ENCODE data around the gene MAP4K4. TPM values are rescaled to one million over a fixed set of nuclear protein-coding genes. Genes with fewer than 3 reads are reported as not detected.

Gene MAP4K4
- total and polyA plus RNA-seq, 7 experiments from 2014 or later: 13.6 to 138 (median 121) TPM

GRCh38 chr2:101690547-101691152 lies 6.9 kb upstream of the MAP4K4 start:
- CTCF ChIA-PET: interaction anchor here (1.1 kb wide), 2 partner anchors 55 to 131 kb away, joined by 3 read pairs; no protein-coding TSS in a partner anchor
- Mint-ChIP-seq H3K4me3 (no peak overlapping the region), H3K27me3 (peaks cover 0 to 2% (median 0%) of the 10 kb centered on the region in 5 donors), H3K4me1 (peaks cover 17 to 36% (median 27%) of the 10 kb centered on the region in 7 donors), H3K27ac (peak overlapping the region in 3 of 9 donors; percentile 10 to 44 (median 41)), H3K36me3 (peaks cover 0 to 5% (median 0%) of the 10 kb centered on the region in 5 donors), H3K9me3 (peaks cover 0 to 8% (median 0%) of the 10 kb centered on the region in 11 donors)
- Histone ChIP-seq H3K36me3 (ENCODE audit: control insufficient read depth in 2 of 3, insufficient read depth in 3 of 3, low read length in 3 of 3) (no peaks in the 10 kb centered on the region), H3K9me3 (ENCODE audit: control insufficient read depth in 2 of 3, low read length in 3 of 3) (no peaks in the 10 kb centered on the region), H3K4me1 (ENCODE audit: control insufficient read depth in 2 of 2, insufficient read depth in 2 of 2, low read length in 2 of 2) (peaks cover 0 to 12% of the 10 kb centered on the region in 2 donors), H3K4me3 (ENCODE audit: low read length) (no peak overlapping the region), H3K27me3 (ENCODE audit: control insufficient read depth in 2 of 2, insufficient read depth in 2 of 2, low read length in 2 of 2) (no peaks in the 10 kb centered on the region), H3K27ac (ENCODE audit: low read depth, low read length) (no peak overlapping the region)
- no peak for DNase-seq
- intact Hi-C loops (cut with micrococcal nuclease): loop anchor here in 1 of 2 donors (10.0 kb wide), 1 partner anchor 686 kb away; the partner anchor contains the start of gene RPL31
- POLR2A ChIA-PET: no interaction called here
- ATAC-seq: no peak

GRCh38 chr2:101692041-101692440 lies 5.5 kb upstream of the MAP4K4 start:
- Mint-ChIP-seq H3K4me1 (peaks cover 21 to 46% (median 35%) of the 10 kb centered on the region in 7 donors), H3K36me3 (peaks cover 0 to 5% (median 0%) of the 10 kb centered on the region in 5 donors)

DNA sequence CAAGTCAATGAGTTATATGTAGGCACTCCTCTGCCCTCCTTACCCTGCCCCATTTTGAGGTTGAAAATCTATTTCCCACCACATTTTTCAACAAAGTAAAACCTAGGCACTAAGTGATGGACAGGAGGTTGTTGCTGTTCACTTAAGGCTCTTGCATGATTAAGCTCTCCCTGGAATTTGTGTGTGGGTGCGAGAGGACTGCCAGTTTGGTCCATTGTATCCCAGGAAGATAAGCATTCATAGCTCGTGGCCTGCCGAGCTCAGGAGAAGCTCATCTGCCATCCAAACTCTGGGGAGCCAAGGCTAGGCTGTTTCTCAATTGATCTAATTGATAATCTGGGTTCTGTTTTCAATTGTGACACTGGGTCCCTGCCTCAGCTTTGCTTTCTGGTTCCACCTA lies 4.7 kb upstream of the MAP4K4 start:
- ChIA-PET CTCF (interaction anchor here (0.6 to 1.1 kb wide), 2 partner anchors 47 to 274 kb away, joined by 3 to 5 read pairs; no protein-coding TSS in a partner anchor), POLR2A (interaction anchor here (0.6 to 2.0 kb wide), 5 partner anchors 11 to 206 kb away, joined by 3 to 9 read pairs (median 3); no protein-coding TSS in a partner anchor)
- Histone ChIP-seq H3K27me3 (ENCODE audit: control insufficient read depth in 2 of 2, insufficient read depth in 2 of 2, low read length in 2 of 2) (no peaks in the 10 kb centered on the region), H3K4me3 (ENCODE audit: low read length) (no peak overlapping the region), H3K4me1 (ENCODE audit: control insufficient read depth in 2 of 2, insufficient read depth in 2 of 2, low read length in 2 of 2) (peaks cover 0 to 17% of the 10 kb centered on the region in 2 donors), H3K9me3 (ENCODE audit: control insufficient read depth in 2 of 3, low read length in 3 of 3) (no peaks in the 10 kb centered on the region), H3K27ac (ENCODE audit: low read depth, low read length) (no peak overlapping the region), H3K36me3 (ENCODE audit: control insufficient read depth in 2 of 3, insufficient read depth in 3 of 3, low read length in 3 of 3) (no peaks in the 10 kb centered on the region)
- peak overlapping the region in 6 of 10 donors; percentile 3 to 58 (median 25) for H3K4me3 Mint-ChIP-seq
- H3K4me1 Mint-ChIP-seq: peaks cover 21 to 46% (median 35%) of the 10 kb centered on the region in 7 donors
- H3K27me3 Mint-ChIP-seq: peaks cover 0 to 2% (median 0%) of the 10 kb centered on the region in 5 donors
- peaks cover 0 to 5% (median 0%) of the 10 kb centered on the region in 5 donors for H3K36me3 Mint-ChIP-seq
- peak overlapping the region in 5 of 9 donors; percentile 31 to 90 (median 60) for H3K27ac Mint-ChIP-seq
- H3K9me3 Mint-ChIP-seq: peaks cover 0 to 8% (median 0%) of the 10 kb centered on the region in 11 donors
- intact Hi-C loops (cut with micrococcal nuclease): loop anchor here in 1 of 2 donors (10.0 kb wide), 1 partner anchor 688 kb away; the partner anchor contains the start of gene RPL31
- no peak for ATAC-seq
- no peak for DNase-seq

More at GRCh38 chr2:101692041-101692440, 5.5 kb upstream of the MAP4K4 start:
- Mint-ChIP-seq H3K4me3 (peak overlapping the region in 7 of 10 donors; percentile 3 to 70 (median 55)), H3K27me3 (peaks cover 0 to 2% (median 0%) of the 10 kb centered on the region in 5 donors), H3K9me3 (peaks cover 0 to 8% (median 0%) of the 10 kb centered on the region in 11 donors), H3K27ac (peak overlapping the region in 6 of 9 donors; percentile 30 to 90 (median 59))
- no peak for DNase-seq
- Histone ChIP-seq H3K27ac (ENCODE audit: low read depth, low read length) (no peak overlapping the region), H3K27me3 (ENCODE audit: control insufficient read depth in 2 of 2, insufficient read depth in 2 of 2, low read length in 2 of 2) (no peaks in the 10 kb centered on the region), H3K36me3 (ENCODE audit: control insufficient read depth in 2 of 3, insufficient read depth in 3 of 3, low read length in 3 of 3) (no peaks in the 10 kb centered on the region), H3K9me3 (ENCODE audit: control insufficient read depth in 2 of 3, low read length in 3 of 3) (no peaks in the 10 kb centered on the region), H3K4me1 (ENCODE audit: control insufficient read depth in 2 of 2, insufficient read depth in 2 of 2, low read length in 2 of 2) (peaks cover 0 to 17% of the 10 kb centered on the region in 2 donors), H3K4me3 (ENCODE audit: low read length) (no peak overlapping the region)
- intact Hi-C loops (cut with micrococcal nuclease): loop anchor here in 1 of 2 donors (10.0 kb wide), 1 partner anchor 687 kb away; the partner anchor contains the start of gene RPL31
- ChIA-PET CTCF (interaction anchor here (0.6 to 1.1 kb wide), 7 partner anchors 9 to 354 kb away, joined by 3 to 5 read pairs (median 3); no protein-coding TSS in a partner anchor), POLR2A (interaction anchor here (1.1 to 2.0 kb wide), 3 partner anchors 12 to 206 kb away, joined by 3 to 9 read pairs (median 3); no protein-coding TSS in a partner anchor)
- ATAC-seq: no peak

- Histone ChIP-seq H3K4me1 (ENCODE audit: control insufficient read depth in 2 of 2, insufficient read depth in 2 of 2, low read length in 2 of 2) (peaks cover 0 to 17% of the 10 kb centered on the region in 2 donors), H3K9me3 (ENCODE audit: control insufficient read depth in 2 of 3, low read length in 3 of 3) (no peaks in the 10 kb centered on the region), H3K27me3 (ENCODE audit: control insufficient read depth in 2 of 2, insufficient read depth in 2 of 2, low read length in 2 of 2) (no peaks in the 10 kb centered on the region), H3K36me3 (ENCODE audit: control insufficient read depth in 2 of 3, insufficient read depth in 3 of 3, low read length in 3 of 3) (no peaks in the 10 kb centered on the region), H3K4me3 (ENCODE audit: low read length) (no peak overlapping the region), H3K27ac (ENCODE audit: low read depth, low read length) (no peak overlapping the region)
- peaks cover 0 to 2% (median 0%) of the 10 kb centered on the region in 5 donors for H3K27me3 Mint-ChIP-seq
- peaks cover 0 to 5% (median 0%) of the 10 kb centered on the region in 5 donors for H3K36me3 Mint-ChIP-seq
- H3K9me3 Mint-ChIP-seq: peaks cover 0 to 8% (median 0%) of the 10 kb centered on the region in 11 donors
- intact Hi-C loops (cut with micrococcal nuclease): loop anchor here in 1 of 2 donors (10.0 kb wide), 1 partner anchor 689 kb away; the partner anchor contains the start of gene RPL31
- DNase-seq (no peak), ATAC-seq (no peak)
- ChIA-PET CTCF (interaction anchor here (0.7 to 1.3 kb wide), 2 partner anchors 103 to 138 kb away, joined by 3 read pairs; no protein-coding TSS in a partner anchor), POLR2A (interaction anchor here (0.8 to 2.0 kb wide), 2 partner anchors 10 to 12 kb away, joined by 5 to 9 read pairs; no protein-coding TSS in a partner anchor)
- no peak overlapping the region for H3K4me3 Mint-ChIP-seq
- H3K4me1 Mint-ChIP-seq: peaks cover 21 to 46% (median 34%) of the 10 kb centered on the region in 7 donors
- peak overlapping the region in 1 of 9 donors; percentile 54 for H3K27ac Mint-ChIP-seq
Observed at GRCh38 chr2:101693991-101694588, 3.4 kb upstream of the MAP4K4 start.

DNA sequence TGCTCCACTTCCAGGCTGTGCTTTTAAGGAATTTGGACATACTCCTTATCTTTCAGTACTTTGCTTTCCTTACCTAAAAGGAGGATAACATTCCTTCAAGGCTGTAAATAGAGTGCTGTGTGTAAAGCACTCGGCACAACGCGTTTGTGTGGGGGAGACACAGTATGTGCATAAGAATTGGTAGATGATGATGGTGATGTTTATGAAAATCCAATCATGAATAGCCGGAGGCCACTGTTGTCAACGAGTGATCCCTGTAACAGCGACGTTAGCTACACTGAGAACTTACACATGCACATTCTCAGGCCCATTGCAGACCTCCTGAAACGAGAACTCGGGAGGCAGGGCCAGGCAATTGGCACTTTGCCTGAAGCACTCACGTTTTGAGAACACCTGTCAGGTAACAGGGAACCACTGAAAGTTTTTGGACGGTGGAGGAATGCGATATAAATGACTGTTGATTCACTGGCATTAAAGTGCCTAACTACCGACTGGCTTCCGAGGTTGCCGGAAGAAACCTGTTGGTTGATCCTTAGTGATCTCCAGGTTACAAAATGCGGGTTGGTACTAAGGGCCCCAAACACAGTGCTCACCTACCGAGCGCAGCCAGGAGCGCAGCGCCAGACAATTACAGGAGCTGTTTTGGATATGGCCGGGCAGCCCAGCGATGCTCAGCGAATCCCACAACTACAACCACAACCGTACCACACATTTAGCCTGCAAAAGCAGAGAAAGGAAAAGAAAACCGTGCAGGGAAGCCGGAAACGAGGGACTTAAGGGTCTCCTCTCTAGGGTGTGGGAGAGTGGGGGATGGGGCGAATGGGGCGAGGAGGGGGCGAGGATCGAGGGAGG lies 1.0 kb upstream of the MAP4K4 start:
- H3K36me3 Mint-ChIP-seq: peaks cover 0 to 10% (median 0%) of the 10 kb centered on the region in 5 donors
- intact Hi-C loops (cut with micrococcal nuclease): loop anchor here (1.0 to 10.0 kb wide), 14 partner anchors 36 to 694 kb away; partner anchors contain the start of genes RNF149 (in 2 of the 2), RPL31 (in 2 of the 2), CNOT11 (in 1 of the 2) and RFX8 (in 1 of the 2)
- ATAC-seq: no peak
- Histone ChIP-seq H3K9me3 (ENCODE audit: control insufficient read depth in 2 of 3, low read length in 3 of 3) (no peaks in the 10 kb centered on the region), H3K27me3 (ENCODE audit: control insufficient read depth in 2 of 2, insufficient read depth in 2 of 2, low read length in 2 of 2) (no peaks in the 10 kb centered on the region), H3K4me1 (ENCODE audit: control insufficient read depth in 2 of 2, insufficient read depth in 2 of 2, low read length in 2 of 2) (peaks cover 19 to 23% of the 10 kb centered on the region in 2 donors), H3K4me3 (ENCODE audit: low read length) (peak overlapping the region; percentile 61), H3K36me3 (ENCODE audit: control insufficient read depth in 2 of 3, insufficient read depth in 3 of 3, low read length in 3 of 3) (no peaks in the 10 kb centered on the region), H3K27ac (ENCODE audit: low read depth, low read length) (peak overlapping the region; percentile 73)
- H3K4me1 Mint-ChIP-seq: peaks cover 16 to 41% (median 32%) of the 10 kb centered on the region in 7 donors
- POLR2A ChIA-PET: interaction anchor here (0.6 to 2.5 kb wide), 15 partner anchors 8 to 349 kb away, joined by 3 to 25 read pairs (median 4); partner anchors contain the start of gene RFX8
- H3K4me3 Mint-ChIP-seq: peak overlapping the region in 6 of 10 donors; percentile 82 to 98 (median 96)
- CTCF ChIA-PET: interaction anchor here (0.7 to 1.3 kb wide), 2 partner anchors 21 to 105 kb away, joined by 3 to 8 read pairs; no protein-coding TSS in a partner anchor
- DNase-seq: peak in 6 of 9 donors; percentile 28 to 42 (median 36)
- peak overlapping the region; percentile 88 to 98 (median 93) for H3K27ac Mint-ChIP-seq
- peaks cover 0 to 2% (median 0%) of the 10 kb centered on the region in 5 donors for H3K27me3 Mint-ChIP-seq
- peaks cover 0 to 8% (median 0%) of the 10 kb centered on the region in 11 donors for H3K9me3 Mint-ChIP-seq
